Stimulated activated CD8-positive, alpha-beta memory T cell treated with anti-CD3 and anti-CD28 coated beads, Interleukin-7, amount 100 ng/mL, for 24 hours (primary cell): ENCODE data around the gene LRFN4.

ENCODE experiments used
- DNase-seq: peaks from one replicate; pipeline ENCODE4 v3.0.0-alpha.2; 2020; ENCODE audit warnings: low read depth

Gene LRFN4

DNA sequence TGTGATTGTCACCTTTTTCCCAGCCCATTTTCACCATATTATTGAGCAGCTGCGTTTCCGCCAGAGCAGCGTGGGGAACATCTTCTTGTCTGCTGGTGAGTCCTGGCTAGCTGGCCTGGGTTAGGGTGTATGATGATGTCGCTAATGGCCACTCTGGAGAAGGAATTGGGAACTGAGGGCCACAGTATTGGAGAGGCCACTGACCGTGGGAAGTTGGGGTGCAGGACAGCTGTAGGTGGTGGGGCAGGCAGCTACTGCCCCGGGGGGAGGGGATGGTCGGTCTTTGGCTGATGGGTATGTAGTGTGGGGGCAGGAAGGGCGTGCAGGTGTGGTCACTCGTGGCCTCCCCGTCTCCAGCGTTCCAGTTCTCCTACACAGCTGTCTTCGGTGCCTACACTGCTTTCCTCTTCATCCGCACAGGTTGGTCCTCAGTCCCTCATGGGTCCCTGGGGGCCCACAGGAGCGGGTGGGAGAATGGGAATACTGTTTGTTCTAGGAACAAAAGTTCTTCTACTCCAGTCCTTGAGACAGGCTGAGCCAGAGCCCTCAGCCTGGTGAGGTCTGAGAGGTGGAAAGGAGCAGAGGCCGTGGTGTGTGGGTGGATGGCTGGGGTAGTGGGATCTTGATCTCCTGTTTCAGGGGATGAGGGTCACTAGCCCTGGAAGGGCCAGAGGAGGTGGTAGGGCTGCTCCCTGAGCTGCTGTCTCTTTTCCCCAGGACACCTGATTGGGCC, 11.6 kb upstream of the LRFN4 start:
- DNase-seq, result no peak

DNA sequence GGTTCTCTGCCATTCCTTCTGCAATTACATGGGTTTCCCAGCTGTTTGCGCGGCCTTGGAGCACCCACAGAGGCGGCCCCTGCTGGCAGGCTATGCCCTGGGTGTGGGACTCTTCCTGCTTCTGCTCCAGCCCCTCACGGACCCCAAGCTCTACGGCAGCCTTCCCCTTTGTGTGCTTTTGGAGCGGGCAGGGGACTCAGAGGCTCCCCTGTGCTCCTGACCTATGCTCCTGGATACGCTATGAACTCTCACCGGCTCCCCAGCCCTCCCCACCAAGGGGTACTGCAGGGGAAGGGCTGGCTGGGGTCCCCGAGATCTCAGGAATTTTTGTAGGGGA, 11.0 kb upstream of the LRFN4 start:
- no peak for DNase-seq

DNA sequence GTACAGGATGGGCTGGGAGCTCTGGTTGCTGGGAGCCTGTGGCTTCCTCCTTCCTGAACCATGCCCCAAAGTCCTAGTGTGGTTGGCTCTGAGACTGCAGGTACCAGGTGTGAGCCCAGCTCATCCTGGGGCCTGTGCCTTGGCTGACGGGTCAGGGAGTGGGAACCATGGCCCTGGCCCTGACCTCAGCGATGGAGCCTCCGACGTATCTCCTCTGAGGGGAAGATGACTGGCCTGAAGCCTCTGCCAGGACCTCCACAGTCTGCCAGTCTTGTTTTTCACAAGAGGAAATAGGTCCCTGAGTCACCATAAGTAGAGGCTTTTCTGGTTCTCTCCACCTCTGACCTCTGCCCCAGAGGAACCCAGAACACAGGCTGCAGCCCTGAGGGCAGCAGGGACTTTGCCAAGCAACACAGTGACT, 10.2 kb upstream of the LRFN4 start:
- DNase-seq, result no peak

DNA sequence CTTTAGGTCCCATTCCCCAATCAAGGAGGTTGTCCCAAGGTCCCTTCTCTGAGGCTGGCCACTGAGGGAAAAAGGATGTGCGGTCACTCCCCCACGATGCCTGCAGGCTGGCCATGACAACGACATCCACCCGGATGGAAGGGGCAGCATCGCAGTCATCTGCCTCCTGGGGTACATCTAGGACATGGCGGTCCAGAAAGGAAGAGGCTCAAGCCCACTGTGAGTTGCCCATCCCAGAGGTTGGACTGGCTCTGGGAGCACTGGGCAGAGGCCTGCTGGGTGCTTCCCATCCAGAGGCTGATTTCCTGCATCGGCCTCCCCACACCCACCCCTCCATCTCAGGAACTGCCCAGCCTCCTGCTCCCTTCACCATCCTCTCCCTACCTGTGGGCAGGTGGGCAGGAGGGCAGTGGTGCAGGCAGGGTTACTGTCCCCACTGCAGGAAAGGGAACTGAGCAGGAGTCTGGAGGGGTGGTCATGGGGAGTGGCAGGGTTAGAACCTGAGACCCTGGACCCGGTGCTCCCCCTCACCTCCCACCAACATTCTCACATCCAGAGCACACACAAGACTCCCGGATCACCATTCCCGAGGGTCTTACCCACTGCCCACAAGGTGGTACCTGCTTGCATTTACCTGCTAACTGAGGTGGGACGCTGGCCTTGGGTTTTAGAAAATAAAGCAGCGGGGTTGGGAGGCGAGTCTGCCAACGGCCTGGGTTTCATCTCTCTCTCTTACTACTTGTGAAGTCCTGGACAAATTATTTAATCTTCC, 9.2 kb upstream of the LRFN4 start:
- no peak for DNase-seq

DNA sequence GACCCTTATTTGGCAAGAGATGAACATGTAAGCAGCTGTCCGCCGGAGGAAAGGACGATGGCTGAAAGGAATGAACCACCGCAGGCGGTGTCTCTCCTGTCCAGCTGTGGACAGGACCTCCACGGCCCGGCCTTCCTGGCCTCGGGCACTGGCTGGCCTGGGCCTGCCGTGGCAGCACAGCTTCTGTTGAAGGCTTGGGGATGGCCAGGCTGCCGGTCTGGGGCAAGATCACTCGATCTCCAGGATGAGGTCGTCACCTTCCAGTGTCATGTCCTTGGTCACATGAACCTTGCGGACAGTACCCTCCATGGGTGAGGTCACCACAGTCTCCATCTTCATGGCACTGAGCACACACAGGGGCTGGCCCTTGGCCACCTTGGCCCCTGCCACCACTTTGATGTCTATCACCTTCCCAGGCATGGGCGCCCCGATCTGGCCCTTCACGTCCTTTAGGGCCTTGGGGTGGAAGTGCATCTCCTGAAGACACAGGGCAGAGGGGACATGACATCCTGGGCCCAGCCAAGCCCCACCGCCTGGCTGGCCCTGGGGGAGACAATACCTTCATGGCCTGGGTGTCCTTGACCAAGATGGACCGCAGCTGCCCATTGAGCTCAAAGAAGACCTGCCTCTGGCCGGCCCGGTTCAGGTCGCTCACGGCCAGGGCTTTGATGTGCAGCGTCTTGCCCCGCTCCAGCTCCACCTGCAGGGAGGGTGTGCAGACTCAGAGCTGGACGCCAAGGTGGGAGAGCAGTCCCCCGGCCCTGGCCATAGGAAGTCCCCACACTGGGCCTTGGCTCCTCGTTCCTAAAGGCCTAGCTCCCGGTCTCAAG, 8.0 kb upstream of the LRFN4 start:
- no peak for DNase-seq

DNA sequence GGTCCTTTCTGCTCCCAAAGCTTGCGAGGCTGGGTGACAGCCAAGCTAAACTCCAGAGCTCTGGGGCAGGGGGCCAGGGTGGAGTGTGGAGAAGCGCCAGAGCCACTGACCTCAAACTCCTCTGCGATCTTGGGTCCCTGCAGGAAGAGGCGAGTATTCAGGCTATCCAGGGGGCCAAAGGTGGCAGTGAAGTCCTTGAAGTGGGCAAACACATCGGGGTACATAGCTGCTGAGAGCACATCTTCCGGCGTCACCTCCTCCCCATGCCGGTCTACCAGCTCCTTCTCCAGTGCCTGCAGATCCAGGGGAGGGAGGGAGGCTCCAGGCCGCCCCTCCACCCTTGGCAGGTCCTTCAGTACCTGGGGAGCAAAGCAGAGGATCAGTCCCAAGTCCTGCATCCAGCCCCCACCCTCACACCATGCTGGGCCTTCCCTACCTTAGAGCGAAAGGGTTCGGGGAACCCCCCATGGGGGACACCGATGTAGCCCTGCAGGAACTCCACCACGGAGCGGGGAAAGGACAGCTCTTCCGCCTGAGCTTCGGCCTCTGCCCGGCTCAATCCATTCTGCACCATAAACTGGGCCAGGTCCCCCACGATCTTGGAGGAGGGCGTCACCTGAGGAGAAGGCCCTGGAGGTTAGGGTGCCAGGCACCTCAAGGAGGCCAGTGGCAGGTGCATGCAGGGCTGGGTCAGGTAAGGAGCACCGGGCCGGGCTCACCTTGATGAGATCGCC, 7.2 kb upstream of the LRFN4 start:
- no peak for DNase-seq

DNA sequence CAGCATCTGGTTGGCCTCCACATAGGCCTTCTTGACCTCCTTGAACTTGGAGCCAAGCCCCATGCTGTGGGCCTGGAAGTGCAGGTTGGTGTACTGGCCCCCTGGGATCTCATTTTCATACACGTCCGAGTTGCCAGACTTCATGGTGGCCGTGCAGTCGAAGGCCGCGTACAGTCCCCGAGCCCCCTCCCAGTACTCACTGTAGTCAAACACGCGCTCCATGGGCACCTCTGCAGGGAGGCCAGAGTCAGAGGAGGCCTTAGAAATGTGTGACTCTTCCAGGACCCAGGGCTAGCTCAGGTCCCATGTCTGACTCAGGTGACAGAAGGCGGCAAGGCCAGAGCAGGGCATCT, 6.7 kb upstream of the LRFN4 start:
- DNase-seq, result no peak

DNA sequence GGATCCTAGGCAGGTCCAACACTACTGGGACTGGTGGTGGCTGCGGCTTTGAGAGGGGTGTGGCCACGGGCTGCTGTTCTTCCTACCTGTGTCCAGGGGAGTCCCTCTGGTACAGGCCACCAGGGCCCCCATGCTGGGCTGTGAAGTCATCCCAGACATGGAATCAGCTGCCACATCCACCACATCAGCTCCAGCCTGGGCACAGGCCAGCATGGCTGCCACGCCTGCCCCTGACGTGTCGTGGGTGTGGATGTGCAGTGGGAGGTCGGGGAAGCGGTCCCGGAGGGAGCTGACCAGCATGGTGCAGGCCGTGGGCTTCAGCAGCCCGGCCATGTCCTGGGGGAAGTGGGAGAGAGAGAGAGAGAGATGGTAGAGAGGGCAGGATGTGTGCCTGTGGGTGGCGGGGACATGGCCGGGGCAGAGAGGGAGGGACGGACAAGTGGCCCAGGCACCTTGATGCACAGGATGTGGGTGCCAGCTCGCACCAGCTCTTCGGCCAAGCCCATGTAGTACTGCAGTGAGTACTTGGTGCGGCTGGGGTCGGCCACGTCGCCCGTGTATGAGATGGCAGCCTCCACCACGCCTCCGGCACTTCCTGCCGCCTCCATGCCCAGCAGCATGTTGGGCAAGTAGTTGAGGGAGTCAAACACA, 6.2 kb upstream of the LRFN4 start:
- no peak for DNase-seq

DNA sequence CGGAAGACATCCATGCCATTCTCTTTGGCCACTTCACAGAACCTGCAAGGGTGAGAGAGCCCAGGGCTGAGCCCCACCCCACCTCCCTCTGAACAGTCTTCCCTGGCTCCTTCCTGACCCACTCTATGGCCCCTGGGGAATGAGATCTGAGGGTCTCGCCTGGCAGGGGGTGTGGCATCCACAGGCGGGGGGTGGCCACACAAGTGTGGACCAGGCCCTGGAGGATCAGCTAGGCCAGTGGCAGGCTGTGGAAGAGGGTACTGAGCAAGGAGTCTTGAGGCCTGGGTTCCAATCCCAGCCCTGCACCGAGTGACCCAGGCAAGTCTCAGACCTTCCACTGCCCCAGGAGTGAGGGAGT, 5.6 kb upstream of the LRFN4 start:
- DNase-seq, result no peak

DNA sequence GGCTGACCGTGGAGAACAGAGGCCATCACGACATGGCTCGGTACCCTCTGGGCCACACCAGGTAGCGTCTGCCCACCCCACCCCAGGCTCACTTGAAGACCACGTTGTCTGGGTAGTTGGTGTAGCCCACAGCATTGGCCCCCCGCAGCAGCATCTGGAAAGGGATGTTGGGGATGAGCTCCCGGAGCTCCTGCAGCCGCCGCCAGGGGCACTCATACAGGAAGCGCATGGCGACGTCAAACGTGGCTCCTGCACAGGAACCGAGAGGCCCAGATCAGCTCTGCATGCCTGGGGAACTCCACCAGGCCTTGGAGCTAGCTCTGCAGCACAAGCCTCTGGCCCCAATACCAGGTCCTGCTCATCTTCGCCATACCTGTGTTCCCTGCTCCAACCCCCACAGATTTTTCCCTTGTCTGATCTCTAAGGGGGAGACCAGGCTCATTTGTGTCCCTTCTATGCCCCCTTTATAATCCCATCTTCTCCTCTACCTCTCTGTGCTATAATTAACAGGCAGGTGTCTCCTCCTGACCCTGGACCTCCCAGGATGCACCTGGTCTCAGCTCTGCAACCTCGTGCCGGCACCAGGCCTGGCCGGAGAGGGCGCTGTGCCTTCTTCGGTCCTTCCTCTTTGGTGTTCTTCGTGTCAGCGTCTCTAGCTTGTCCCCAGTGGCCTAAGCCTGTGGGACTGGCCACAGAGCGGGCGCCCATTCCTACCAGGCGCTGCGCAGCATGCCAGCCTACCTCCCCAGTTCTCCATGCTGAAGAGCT, 5.0 kb upstream of the LRFN4 start:
- DNase-seq, result no peak

DNA sequence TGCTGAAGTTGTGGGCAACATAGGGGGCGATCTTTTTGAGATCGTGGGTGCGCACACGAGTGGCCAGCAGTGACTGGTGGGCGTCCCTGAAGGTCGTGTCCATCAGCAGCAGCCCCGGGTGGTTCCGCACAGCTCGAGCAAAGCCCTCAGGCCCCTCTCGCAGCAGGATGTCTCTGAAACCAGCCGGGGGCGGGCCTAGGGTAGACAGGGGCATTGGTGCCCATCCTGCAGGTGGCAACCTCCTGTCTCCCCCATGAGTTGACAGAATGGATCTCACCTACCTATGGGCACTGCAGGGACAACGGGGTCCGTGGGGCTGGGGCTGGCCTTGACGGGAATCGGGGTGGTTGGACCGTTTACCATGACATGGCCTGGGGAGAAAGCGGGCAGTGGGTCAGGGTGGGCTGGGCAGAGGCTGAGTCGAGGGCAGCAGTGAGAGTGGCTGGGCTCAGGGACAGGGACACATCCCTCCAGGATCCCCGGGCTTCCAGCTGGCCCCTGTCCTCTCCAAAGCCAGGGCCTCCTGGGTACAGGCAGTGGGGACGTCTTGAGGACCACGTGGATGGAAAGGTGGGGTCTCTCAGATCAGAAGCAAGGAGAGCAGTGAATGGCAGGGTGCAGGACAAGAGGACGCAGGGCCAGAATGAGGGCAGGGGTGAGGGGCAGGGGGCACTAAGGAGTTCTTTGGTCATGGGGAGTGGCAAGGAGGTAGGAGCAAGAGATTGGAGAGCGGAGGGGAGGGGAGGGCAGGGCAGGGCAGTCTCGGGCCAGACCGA, 4.2 kb upstream of the LRFN4 start:
- no peak for DNase-seq

DNA sequence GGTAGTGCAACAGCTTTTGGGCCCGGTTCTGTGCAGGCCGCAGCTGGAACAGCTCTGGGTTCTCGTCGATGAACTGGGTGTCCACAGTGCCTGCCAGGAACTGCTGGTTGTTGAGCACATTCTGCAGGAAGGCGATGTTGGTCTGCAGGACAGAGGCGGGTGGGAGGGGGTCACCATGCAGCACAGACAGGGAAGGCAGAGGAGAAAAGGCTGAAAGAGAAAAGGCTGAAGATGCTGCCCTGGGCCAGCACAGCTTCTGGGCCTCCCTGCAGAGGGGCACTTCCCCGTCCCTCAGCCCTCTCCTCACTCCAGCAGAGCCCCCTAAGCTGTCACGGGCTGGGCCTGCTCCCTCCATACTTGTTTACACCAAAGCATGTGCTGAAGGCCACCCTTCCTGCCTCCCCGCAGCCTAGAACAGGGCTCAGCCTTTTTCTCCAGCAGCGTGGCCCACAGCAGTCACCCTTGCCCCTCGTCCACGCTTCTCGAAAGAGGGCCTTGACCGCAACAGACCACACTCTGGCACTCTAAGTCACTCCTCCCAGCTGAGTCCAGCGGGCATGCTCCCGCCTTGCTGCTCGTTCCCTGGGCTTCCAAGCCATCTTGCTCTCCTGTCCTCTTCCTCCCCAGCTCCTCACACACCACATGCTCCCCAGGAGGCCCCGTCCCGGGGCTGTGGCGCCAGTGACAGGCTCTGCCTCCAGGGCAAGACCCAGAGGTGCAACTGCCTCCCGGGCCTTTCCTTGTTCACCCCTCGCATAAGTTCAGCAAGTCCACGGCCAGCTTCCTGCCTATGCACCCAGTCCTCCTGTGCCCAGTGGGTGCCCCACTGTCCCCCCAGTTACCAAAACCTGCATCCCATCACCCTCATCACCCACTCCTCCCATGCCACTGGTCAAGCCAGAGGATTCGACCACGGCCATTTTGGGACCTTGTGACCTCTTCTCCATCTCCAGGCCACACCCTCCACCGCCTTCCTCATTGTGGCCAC, 3.3 kb upstream of the LRFN4 start:
- no peak for DNase-seq

DNA sequence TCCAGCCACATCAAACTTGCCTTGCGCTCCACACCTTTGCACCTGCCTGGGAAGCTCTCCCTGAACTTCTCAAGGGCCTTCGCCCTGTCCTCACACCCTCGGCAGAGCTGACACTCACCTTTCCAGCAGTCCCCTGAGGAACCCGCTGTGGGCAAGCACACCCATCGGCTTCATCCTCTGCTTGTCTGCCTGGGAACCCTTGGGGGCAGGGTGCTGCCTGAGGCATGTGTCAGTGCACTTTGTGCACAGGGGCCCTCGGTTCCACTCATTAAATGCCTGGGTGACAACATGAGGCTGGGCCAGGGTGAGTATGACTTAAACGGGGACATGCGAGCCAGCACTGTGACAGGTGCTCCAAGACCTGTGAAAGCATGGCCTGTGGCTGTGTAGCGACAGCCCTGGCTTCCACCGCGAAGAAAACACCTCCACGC, 2.6 kb upstream of the LRFN4 start:
- DNase-seq, result no peak

DNA sequence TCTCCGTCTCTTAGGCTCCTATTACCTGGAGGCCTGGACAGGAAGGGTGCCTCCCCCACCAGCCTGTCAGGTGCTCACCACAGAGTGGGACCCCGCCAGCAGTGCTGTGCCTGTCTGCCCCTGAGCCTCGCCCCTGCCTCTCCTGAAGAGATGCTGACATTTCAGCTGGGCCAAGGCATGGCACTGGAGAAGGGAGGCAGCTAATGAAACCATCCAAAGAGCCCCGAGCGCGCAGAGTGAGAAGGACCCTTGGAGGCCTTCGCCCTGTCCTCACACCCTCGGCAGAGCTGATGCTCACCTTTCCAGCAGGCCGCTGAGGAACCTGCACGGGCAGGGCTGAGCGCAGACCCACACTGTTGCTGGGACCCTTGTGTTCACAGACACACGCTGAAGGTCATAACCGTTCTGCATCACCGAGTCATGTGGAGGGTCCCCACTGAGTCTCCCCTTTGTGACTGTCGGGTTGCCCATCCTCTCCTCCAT, 2.1 kb upstream of the LRFN4 start:
- DNase-seq, result no peak

DNA sequence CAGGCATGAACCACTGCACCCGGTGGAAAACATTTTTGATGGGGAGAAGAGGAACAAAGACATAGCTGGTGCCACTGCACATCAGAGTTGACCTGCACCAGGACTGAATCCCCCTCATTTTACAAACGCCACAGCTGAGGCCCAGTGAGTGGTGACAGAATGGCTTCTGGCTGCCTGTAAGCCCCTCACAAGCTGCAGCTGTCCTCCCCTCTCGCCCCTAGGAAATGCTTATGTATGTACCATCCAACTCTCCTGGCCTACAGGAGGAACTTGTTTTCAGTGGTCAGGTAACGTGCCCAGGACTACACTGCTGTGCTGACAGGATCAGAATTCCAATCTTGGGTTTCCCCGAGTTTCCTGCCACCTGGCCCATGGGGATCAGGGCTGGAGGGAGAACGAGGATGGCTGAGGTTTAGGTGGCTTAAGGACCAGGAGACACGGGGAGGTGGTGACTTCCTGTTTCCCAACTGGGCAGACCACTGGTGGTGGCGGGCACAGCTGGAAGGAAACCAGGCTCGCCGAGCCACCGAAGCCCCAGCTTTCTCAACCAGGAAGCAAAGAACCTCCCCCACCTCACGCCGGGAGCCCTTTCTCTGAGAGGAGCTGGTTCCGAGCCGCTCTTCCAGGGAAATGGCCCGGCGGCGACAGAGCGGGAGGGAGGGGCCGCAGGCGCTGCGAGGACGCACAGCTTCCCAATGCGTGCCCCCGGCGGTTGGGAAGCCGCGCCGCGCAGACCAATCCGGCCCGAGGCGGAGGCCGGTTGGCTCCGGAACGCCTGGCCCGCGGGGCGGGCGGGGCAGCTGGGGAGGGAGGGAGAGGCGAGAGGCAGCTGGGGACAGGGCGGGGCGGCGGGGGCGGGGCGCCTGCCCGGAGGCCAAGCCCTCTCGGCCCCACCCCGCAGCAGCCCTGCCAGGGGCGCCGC, 1.0 kb upstream of the LRFN4 start:
- DNase-seq, result peak; percentile 67

DNA sequence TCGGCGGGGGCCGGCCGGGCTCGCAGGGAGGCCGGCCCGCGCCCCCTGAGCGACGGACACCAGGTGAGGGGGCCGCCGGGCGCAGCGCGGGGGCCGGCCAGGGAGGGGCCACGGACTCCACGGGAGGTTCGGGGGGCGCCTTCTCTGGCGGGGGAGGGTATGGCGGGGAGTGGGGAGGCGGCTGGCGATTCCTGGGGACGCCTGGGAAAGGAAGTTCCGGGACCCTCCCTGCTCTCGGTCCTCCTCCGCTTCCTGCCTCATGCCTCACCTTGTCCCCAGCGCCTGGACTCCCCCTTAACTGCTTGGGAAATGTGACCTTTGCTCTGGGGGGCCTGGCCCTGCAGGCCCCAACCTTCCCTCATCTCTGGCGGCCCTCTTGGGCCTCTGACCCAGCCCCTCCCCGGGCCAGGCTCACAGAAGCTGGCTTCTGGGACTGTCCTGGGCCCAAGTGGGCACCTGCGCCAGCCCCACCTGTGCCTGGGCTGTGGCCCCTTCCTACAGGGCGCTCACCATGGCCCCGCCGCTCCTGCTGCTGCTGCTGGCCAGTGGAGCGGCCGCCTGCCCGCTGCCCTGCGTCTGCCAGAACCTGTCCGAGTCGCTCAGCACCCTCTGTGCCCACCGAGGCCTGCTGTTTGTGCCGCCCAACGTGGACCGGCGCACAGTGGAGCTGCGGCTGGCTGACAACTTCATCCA, 516 bp downstream of the LRFN4 start:
- DNase-seq, result no peak

DNA sequence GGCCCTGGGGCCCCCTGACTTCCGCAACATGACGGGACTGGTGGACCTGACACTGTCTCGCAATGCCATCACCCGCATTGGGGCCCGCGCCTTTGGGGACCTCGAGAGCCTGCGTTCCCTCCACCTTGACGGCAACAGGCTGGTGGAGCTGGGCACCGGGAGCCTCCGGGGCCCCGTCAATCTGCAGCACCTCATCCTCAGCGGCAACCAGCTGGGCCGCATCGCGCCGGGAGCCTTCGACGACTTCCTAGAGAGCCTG, 992 bp downstream of the LRFN4 start:
- DNase-seq, result no peak
